Measurements from ENCODE around the gene RABGAP1. TPM values are rescaled to one million over a fixed set of nuclear protein-coding genes. Genes with fewer than 3 reads are reported as not detected.

Gene RABGAP1
- total RNA-seq, 3 donors from 2014 or later: 49.1 to 93.4 (median 77.7) TPM

DNA sequence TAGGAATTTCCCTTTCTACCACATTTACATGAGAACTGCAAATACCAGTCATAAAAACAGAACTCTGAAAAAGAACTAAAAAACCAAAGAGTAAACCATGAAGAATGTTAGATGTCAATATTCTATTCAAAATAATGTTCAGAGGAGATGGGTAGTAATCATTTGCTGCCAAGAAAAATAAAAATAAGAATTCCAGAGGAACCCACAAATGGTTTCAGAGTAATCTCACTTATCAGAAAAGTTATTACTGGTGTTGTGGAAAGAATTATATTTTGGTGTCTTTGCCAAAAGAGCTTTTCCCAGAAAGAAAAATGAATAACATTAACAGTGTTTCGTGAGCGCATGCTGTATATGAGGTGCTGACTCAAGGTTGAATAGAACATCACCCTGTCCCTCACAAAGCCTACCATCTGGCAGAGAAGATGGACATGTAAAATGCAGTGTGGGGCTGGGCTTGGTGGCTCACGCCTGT is 128.2 kb downstream of the RABGAP1 start:
- H3K27me3 ChIP-seq: no peaks in the 10 kb centered on the region
- TF ChIP-seq, protein P1, sequence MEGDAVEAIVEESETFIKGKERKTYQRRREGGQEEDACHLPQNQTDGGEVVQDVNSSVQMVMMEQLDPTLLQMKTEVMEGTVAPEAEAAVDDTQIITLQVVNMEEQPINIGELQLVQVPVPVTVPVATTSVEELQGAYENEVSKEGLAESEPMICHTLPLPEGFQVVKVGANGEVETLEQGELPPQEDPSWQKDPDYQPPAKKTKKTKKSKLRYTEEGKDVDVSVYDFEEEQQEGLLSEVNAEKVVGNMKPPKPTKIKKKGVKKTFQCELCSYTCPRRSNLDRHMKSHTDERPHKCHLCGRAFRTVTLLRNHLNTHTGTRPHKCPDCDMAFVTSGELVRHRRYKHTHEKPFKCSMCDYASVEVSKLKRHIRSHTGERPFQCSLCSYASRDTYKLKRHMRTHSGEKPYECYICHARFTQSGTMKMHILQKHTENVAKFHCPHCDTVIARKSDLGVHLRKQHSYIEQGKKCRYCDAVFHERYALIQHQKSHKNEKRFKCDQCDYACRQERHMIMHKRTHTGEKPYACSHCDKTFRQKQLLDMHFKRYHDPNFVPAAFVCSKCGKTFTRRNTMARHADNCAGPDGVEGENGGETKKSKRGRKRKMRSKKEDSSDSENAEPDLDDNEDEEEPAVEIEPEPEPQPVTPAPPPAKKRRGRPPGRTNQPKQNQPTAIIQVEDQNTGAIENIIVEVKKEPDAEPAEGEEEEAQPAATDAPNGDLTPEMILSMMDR (IDR thresholded peaks at IDR 0.05): no peak
- no peak for TF ChIP-seq POLR2A (IDR thresholded peaks at IDR 0.05)
- no peak for TF ChIP-seq POLR2AphosphoS5 (IDR thresholded peaks at IDR 0.05)
- intact Hi-C loops (cut with DNase I; ENCODE audit: low total_unique reads): no loop called here
- no peaks in the 10 kb centered on the region for H3K4me1 ChIP-seq
- H3K27ac ChIP-seq: no peak overlapping the region
- H3K4me3 ChIP-seq: no peak overlapping the region
- no peaks in the 10 kb centered on the region for H3K9me3 ChIP-seq
- no peak for DNase-seq (ENCODE audit: low spot score in 2 of 2)
- peaks cover 4% of the 10 kb centered on the region for H3K36me3 ChIP-seq

GRCh38 chr9:123070198-123070597 is 129.4 kb downstream of the RABGAP1 start:
- no peak for TF ChIP-seq POLR2A (IDR thresholded peaks at IDR 0.05)
- TF ChIP-seq, protein P1 (IDR thresholded peaks at IDR 0.05): no peak
- no peak for TF ChIP-seq POLR2AphosphoS5 (IDR thresholded peaks at IDR 0.05)
- H3K9me3 ChIP-seq: no peaks in the 10 kb centered on the region
- peaks cover 4% of the 10 kb centered on the region for H3K36me3 ChIP-seq
- no peak for DNase-seq (ENCODE audit: low spot score in 2 of 2)
- no peak overlapping the region for H3K4me3 ChIP-seq
- intact Hi-C loops (cut with DNase I; ENCODE audit: low total_unique reads): no loop called here
- H3K27ac ChIP-seq: no peak overlapping the region
- H3K4me1 ChIP-seq: no peaks in the 10 kb centered on the region
- H3K27me3 ChIP-seq: no peaks in the 10 kb centered on the region

DNA sequence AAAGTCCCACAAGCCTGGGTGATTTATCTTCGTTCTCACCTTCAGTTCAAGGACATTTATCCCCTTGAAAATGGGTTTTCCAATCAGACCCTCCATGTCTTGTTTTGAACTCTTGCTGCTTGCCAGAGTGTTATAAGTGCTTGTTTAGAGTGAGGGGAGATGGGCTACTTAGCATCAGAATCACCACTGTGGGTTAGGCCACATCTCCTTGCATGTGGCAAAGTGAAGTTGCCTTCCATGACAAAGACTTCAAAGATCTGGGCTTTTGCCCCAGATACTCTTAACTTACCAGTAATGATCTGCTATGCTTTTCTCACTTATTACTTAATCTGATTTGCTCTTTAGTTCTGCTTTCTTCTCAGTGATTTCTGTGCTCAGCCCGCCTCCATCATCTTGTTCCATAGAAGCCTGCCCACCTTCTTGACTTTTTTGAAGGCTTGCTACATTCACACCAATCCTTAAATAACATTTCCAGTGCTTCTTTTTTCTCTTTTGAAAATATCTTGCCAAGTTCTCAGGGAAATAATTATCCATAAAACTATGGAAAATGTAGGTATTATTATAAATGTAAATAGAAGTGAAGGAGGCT is 131.7 kb downstream of the RABGAP1 start:
- intact Hi-C loops (cut with DNase I; ENCODE audit: low total_unique reads): no loop called here
- no peak overlapping the region for H3K4me3 ChIP-seq
- no peaks in the 10 kb centered on the region for H3K27me3 ChIP-seq
- TF ChIP-seq POLR2A (IDR thresholded peaks at IDR 0.05) (no peak), POLR2AphosphoS5 (IDR thresholded peaks at IDR 0.05) (no peak)
- TF ChIP-seq, protein P1 (IDR thresholded peaks at IDR 0.05): no peak
- DNase-seq (ENCODE audit: low spot score in 2 of 2): no peak
- H3K36me3 ChIP-seq: no peaks in the 10 kb centered on the region
- no peak overlapping the region for H3K27ac ChIP-seq
- no peaks in the 10 kb centered on the region for H3K9me3 ChIP-seq
- H3K4me1 ChIP-seq: no peaks in the 10 kb centered on the region

GRCh38 chr9:123073441-123073840 is 132.6 kb downstream of the RABGAP1 start:
- no peaks in the 10 kb centered on the region for H3K36me3 ChIP-seq
- peak overlapping the region in 1 of 2 donors; percentile 13 for H3K27ac ChIP-seq
- no peak overlapping the region for H3K4me3 ChIP-seq
- H3K9me3 ChIP-seq: no peaks in the 10 kb centered on the region
- no peaks in the 10 kb centered on the region for H3K27me3 ChIP-seq
- TF ChIP-seq, protein P1 (IDR thresholded peaks at IDR 0.05): no peak
- TF ChIP-seq POLR2AphosphoS5 (IDR thresholded peaks at IDR 0.05): no peak
- TF ChIP-seq POLR2A (IDR thresholded peaks at IDR 0.05): no peak
- intact Hi-C loops (cut with DNase I; ENCODE audit: low total_unique reads): no loop called here
- no peak for DNase-seq (ENCODE audit: low spot score in 2 of 2)
- H3K4me1 ChIP-seq: no peaks in the 10 kb centered on the region

- Histone ChIP-seq H3K4me3 (no peak overlapping the region), H3K36me3 (no peaks in the 10 kb centered on the region), H3K4me1 (no peaks in the 10 kb centered on the region), H3K9me3 (no peaks in the 10 kb centered on the region), H3K27me3 (no peaks in the 10 kb centered on the region), H3K27ac (peak overlapping the region; percentile 13 to 41)
- TF ChIP-seq, protein P1 (IDR thresholded peaks at IDR 0.05): no peak
- no peak for TF ChIP-seq POLR2AphosphoS5 (IDR thresholded peaks at IDR 0.05)
- no peak for TF ChIP-seq POLR2A (IDR thresholded peaks at IDR 0.05)
- intact Hi-C loops (cut with DNase I; ENCODE audit: low total_unique reads): no loop called here
- no peak for DNase-seq (ENCODE audit: low spot score in 2 of 2)
Observed at GRCh38 chr9:123073991-123074422, 133.2 kb downstream of the RABGAP1 start.
